Body of pancreas (tissue), 4 donors: ENCODE results near the gene RAI1. TPM values are rescaled to one million over a fixed set of nuclear protein-coding genes. Genes with fewer than 3 reads are reported as not detected.

ENCODE experiments used
- ATAC-seq: fragments of 150-250 bp; one replicate; pipeline ENCODE4 v1.9.1; 2016
- DNase-seq, 4 donors: peaks; one replicate each; pipeline ENCODE4 v3.0.0-alpha.2; 2019
- H3K27ac ChIP-seq, 4 donors: fragments of 200-600 bp; sonication (generic); 1 replicate in 3 of 4; 2 replicates in 1 of 4; pipeline versions ENCODE4 v1.5.1 to v1.6.1; 2016 to 2019; ENCODE audit warnings: mild to moderate bottlenecking in 1 of 4, mixed read lengths in 1 of 4, moderate library complexity in 1 of 4
- H3K27me3 ChIP-seq, 2 donors: fragments of 200-600 bp; sonication (generic); one replicate each; pipeline ENCODE4 v1.6.0; 2016; ENCODE audit warnings: mild to moderate bottlenecking in 1 of 2
- H3K36me3 ChIP-seq, 2 donors: fragments of 200-600 bp; sonication (generic); replicated peaks in 1 of 2; 2 replicates each; pipeline ENCODE4 v1.5.1; 2016; ENCODE audit warnings: low read depth in 2 of 2; ENCODE audit not compliant: insufficient read depth in 1 of 2
- H3K4me1 ChIP-seq: fragments of 200-600 bp; sonication (generic); one replicate; pipeline ENCODE4 v1.6.0; 2016
- H3K4me3 ChIP-seq, 2 donors: fragments of 200-600 bp; sonication (generic); 1 replicate in 1 of 2; 2 replicates in 1 of 2; pipeline ENCODE4 v1.5.1; 2016 to 2019
- H3K9me3 ChIP-seq, 3 donors: fragments of 200-600 bp; sonication (generic); 1 replicate in 2 of 3; 2 replicates in 1 of 3; pipeline ENCODE4 v1.5.1; 2016
- CTCF ChIP-seq, 7 experiments: fragments of 450-650 bp in 4 of 7; fragments of 200-600 bp in 3 of 7; sonication (generic) in 3 of 7; IDR thresholded peaks; one replicate each; pipeline ENCODE4 v1.5.1; 2016 to 2019; ENCODE audit warnings: antibody characterized with exemption in 7 of 7
- POLR2A ChIP-seq, 3 donors: fragments of 450-650 bp; IDR thresholded peaks; one replicate each; pipeline ENCODE4 v1.6.1; 2016; ENCODE audit warnings: antibody characterized with exemption in 3 of 3, mild to moderate bottlenecking in 2 of 3
- WGBS, 2 donors: methylation state at CpG; one replicate each; pipeline ENCODE4 v1.1.5; 2017; 5-methylcytosine and 5-hydroxymethylcytosine counted together
- intact Hi-C: fragments of 100-400 bp; cut with DNase I; formaldehyde crosslinking; loops from one replicate; pipeline ENCODE4 v1.15.1; 2023
- total RNA-seq, 2 donors: library from RNA; depleted of rRNA; stranded (reverse); fragments of >200 nt; gene quantifications; one replicate each; pipeline ENCODE4 v1.1.0, GENCODE V29; 2016

Gene RAI1
- total RNA-seq, 2 donors from 2014 or later: 16.3 to 41.5 TPM

GRCh38 chr17:17681744-17682292 is 560 bp downstream of the RAI1 start:
- H3K9me3 ChIP-seq: no peaks in the 10 kb centered on the region
- intact Hi-C loops: no loop called here
- H3K36me3 ChIP-seq: no peaks in the 10 kb centered on the region
- H3K27ac ChIP-seq: peak overlapping the region; percentile 77 to 97 (median 92)
- 0% methylated on average over 8 to 22 of the region's 68 CpGs for WGBS, 2 donors
- ATAC-seq (peak; percentile 25), DNase-seq (peak in 3 of 4 donors; percentile 38 to 49 (median 40))
- H3K27me3 ChIP-seq: no peaks in the 10 kb centered on the region
- TF ChIP-seq POLR2A (IDR thresholded peaks at IDR 0.05): no peak
- TF ChIP-seq CTCF (IDR thresholded peaks at IDR 0.05): no peak
- H3K4me1 ChIP-seq: peaks cover 40% of the 10 kb centered on the region
- H3K4me3 ChIP-seq: peak overlapping the region; percentile 54 to 61

- Histone ChIP-seq H3K9me3 (no peaks in the 10 kb centered on the region), H3K27me3 (no peaks in the 10 kb centered on the region), H3K27ac (peak overlapping the region; percentile 77 to 97 (median 92)), H3K4me1 (peaks cover 45% of the 10 kb centered on the region), H3K4me3 (peak overlapping the region; percentile 54 to 61), H3K36me3 (no peaks in the 10 kb centered on the region)
- intact Hi-C loops: no loop called here
- TF ChIP-seq CTCF (IDR thresholded peaks at IDR 0.05) (no peak), POLR2A (IDR thresholded peaks at IDR 0.05) (no peak)
- ATAC-seq (peak; percentile 39), DNase-seq (peak; percentile 48 to 61 (median 52))
- WGBS, 2 donors: 0 to 1% methylated on average over 1 to 48 of the region's 49 CpGs
Measured at GRCh38 chr17:17682293-17682736, 1.1 kb downstream of the RAI1 start.

- peak; percentile 70 to 81 (median 74) for DNase-seq
- intact Hi-C loops: no loop called here
- Histone ChIP-seq H3K9me3 (no peaks in the 10 kb centered on the region), H3K27me3 (no peaks in the 10 kb centered on the region), H3K36me3 (no peaks in the 10 kb centered on the region), H3K27ac (peak overlapping the region; percentile 77 to 97 (median 92)), H3K4me1 (peaks cover 49% of the 10 kb centered on the region), H3K4me3 (peak overlapping the region; percentile 54 to 61)
- no peak for TF ChIP-seq CTCF (IDR thresholded peaks at IDR 0.05)
- peak; percentile 13 to 60 (median 57) for TF ChIP-seq POLR2A (IDR thresholded peaks at IDR 0.05)
- ATAC-seq: peak; percentile 54
- 0 to 2% methylated on average over 30 to 57 of the region's 57 CpGs for WGBS, 2 donors
Measured at GRCh38 chr17:17682737-17683680, 1.8 kb downstream of the RAI1 start.

GRCh38 chr17:17683710-17684365 is 2.6 kb downstream of the RAI1 start:
- ATAC-seq (no peak), DNase-seq (no peak)
- Histone ChIP-seq H3K27me3 (no peaks in the 10 kb centered on the region), H3K4me3 (no peak overlapping the region), H3K27ac (peak overlapping the region in 3 of 4 donors; percentile 92 to 97 (median 93)), H3K4me1 (peaks cover 49% of the 10 kb centered on the region), H3K9me3 (no peaks in the 10 kb centered on the region), H3K36me3 (no peaks in the 10 kb centered on the region)
- 84 to 93% methylated on average over 7 of the region's 7 CpGs for WGBS, 2 donors
- TF ChIP-seq CTCF (IDR thresholded peaks at IDR 0.05): no peak
- no peak for TF ChIP-seq POLR2A (IDR thresholded peaks at IDR 0.05)
- intact Hi-C loops: no loop called here
